IPS DF 19.7 (cell line): ENCODE measurements around the gene ENDOG.

Experiments used
- DNase-seq: peaks from one replicate; pipeline ENCODE4 v3.0.0-alpha.2; 2013; ENCODE audit warnings: low read depth, low spot score

ENDOG gene

DNA sequence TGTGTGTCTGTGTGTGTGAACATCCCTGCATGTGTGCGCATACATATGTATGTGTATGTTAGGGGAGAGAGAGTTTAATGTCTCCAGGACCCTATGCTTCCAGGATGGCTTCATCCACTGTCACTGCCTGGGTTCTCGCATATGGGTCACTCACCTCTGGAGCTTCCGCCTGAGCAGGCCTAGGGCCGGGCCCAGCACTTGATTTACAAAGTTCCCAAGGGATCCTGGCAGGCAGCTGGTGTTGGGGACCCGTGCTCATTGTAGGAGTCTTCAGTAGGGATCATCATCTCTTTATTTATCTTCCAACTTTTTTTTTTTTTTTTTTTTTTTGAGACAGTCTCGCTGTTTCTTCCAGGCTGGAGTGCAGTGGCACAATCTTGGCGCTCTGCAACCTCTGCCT lies 18.2 kb upstream of the ENDOG start:
- DNase-seq = no peak

DNA sequence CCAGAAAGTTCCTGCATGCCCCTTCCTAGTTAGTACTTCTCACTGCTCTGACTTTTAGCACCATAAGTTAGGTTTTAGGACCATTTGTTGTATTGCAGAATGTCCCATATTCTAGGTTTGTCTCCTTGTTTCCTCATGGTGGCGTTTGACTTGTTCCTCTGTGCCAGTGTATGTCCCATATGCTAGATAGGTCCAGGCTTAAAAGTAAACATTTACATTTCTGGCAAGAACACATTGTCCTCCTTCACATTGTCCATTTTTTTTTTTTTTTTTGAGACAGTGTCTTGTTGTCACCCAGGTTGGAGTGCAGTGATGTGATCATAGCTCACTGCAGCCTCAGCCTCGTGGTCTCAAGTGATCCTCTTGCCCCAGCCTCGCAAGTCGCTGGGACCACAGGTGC lies 15.8 kb upstream of the ENDOG start:
- no peak for DNase-seq

DNA sequence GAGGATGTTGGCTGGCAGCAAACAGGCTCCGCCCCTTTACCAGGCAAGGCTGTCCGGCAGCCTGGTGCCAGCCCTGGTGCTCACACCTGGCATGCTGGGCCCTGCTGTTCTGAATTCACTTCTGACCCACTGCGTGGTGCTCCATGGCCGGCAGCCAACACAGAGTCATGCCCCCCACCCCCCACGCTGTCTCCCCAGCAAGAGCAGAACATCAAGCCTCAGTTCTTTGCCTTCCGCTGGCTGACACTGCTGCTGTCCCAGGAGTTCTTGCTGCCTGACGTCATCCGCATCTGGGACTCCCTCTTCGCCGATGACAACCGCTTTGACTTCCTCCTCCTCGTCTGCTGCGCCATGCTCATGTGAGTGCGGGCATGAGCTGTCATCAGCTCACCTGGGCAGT lies 12.6 kb upstream of the ENDOG start:
- no peak for DNase-seq

DNA sequence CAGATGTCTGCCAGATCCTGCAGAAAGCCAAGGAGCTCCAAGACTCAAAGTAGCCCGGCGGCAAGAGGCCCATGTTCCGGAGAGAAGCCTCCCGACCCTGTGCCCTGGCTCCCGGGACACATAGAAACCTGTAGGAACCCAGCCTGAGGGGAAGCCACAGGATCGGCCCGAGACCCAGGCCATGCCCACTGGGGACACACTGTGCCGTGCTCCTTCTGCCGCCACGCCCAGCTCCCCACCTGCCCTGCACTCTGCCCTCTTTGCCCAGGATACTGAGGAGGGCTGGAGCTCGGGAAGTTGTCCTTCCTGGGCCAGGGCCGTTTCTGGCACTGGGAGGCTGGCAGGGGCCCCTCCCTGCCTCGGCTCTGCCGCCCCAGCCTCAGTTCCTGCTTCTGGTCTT lies 10.5 kb upstream of the ENDOG start:
- no peak for DNase-seq

DNA sequence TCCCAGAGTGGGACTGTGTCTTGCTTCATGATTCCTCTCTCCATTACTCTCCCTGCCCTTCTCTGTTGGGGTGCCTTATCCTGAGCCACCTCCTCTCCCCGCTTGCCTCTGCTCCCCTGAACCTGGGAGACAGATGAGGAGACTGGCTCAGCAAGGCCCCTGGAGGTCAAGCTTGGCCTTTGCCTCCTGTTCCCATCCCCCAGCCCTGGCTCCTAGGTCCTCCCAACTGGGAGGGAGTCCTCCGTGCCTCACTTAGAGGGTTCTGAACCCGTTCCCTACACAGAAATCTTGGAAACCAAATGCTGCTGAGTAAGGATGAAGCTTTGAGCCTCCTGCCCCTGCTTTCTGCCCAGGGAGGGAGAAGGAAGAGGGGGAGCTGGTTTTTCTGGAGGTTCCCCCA lies 9.8 kb upstream of the ENDOG start:
- DNase-seq = no peak

DNA sequence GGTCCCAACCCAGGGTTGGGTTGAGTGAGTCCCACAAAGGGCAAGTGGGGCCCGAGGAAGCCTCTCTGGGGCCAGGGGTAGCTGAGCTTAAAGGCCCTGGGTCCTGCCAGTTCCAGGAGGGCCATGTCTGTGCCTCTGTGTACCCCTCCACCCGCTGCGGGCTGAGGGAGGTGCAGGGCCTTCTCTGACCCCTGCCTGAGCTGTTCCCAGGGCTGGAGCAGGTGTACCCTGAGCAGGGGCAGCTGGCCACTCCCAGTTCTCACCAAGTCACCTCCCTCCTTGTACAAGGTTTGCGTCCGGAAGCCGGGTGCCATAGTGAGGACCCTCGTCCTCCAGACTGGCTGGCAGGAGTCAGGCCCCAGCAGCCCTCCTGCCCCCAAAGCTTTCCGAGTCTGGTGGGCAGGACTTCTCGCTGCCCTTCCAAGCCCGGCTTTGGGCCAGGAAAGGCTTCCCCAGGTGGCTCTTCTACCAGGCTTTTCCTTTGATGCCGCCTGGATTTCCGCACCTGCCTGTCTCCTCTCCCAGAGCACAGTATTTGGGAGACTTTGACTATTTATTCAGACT lies 9.2 kb upstream of the ENDOG start:
- DNase-seq = no peak

DNA sequence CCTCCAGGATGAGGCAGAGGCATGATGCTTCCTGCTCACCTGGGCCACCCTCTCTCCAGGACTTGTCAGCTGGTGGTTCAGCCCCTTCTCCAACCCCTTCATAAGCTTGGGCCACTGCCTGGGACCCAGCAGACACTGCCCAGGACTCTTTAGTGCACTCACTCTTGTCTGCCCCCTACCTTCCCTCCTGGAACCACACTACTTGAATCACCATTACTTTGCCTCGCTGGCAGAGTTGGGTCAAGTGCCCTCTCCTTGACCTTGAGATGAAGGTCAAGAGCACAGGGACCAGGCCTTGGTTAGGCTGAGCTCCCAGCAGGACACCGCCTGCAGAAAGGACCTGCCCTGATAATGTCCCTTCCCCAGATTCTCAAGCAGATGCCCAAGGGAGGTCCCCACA lies 8.5 kb upstream of the ENDOG start:
- DNase-seq = no peak

DNA sequence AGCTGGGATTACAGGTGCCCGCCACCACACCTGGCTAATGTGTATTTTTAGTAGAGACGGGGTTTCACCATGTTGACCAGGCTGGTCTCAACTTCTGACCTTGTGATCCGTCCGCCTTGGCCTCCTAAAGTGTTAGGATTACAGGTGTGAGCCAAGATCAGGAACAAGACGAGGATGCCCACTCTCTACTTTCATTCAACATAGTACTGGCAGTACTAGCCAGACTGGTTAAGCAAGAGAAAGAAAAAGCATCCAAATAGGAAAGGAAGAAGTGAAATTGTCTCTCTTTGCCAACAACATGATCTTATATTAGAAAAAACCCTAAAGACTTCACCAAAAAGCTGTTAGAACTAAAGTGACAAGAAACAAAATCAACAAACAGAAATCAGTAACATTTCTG lies 7.4 kb upstream of the ENDOG start:
- no peak for DNase-seq

DNA sequence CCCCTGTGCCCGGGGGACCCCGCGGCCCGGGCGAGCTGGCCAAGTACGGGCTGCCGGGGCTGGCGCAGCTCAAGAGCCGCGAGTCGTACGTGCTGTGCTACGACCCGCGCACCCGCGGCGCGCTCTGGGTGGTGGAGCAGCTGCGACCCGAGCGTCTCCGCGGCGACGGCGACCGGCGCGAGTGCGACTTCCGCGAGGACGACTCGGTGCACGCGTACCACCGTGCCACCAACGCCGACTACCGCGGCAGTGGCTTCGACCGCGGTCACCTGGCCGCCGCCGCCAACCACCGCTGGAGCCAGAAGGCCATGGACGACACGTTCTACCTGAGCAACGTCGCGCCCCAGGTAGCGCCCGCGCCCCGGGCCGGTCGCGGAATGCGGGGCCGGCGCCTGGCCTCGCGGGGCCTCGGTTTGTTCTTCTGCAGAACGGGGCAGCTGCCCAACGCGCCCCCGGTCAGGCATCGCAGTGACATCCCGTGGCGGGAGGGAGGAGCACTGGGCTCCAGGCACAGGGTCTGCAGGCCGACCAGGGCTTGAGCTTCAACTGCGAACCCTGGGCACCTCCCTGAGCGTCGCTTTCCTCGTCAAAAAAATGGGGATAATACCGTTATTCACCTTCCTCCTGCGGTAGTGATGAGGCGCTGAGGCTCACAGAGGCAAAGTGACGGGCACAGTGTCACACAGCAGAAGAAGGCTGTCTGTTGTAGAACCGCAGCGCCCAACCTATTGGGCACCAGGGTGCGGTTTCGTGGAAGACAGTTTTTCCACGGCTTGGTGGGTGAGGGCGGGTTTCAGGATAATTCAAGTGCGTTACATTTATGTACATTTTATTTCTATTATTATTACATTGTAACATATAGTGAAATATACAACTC lies 777 bp downstream of the ENDOG start:
- DNase-seq = no peak

DNA sequence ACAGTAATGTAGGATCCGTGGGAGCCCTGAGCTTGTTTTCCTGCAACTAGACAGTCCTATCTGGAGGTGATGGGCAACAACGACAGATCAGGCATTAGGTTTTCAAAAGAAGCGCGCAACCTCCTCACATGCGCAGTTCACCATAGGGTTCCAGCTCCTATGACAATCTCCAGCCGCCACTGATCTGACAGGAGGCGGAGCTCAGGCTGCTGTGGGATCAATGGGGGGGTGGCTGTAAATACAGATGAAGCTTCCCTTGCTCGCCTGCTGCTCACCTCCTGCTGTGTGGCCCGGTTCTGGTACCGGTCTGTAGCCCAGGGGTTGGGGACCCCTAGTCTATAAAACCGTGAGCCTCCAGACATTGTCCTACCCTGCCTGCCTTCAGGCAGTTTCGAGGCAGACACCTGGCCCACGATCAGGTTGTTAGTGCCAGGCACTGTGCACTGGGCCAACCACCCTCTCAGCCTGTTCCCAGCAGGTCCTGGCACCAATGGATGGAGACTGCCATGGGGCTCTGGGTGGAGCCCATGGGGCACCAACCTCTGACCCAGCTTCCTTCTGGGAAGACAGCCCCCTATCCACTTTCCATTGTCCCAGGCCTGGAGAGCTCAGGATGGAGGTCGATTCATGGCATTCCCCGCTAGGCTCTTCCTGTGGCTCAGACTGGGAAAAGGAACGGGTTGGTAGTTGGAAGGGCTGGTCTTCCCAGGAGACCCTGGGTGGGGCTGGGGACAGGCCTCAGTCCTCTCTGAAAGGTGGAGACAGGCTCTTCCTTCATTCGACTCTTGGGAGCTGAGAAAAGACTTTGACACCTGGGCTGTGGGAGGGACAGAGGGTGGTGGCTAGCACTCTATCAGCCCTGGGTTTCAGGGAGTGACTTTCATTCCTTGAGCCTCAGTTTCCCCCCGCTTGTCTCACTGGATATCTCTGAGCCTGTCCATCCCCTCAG lies 1.7 kb downstream of the ENDOG start:
- DNase-seq = no peak

DNA sequence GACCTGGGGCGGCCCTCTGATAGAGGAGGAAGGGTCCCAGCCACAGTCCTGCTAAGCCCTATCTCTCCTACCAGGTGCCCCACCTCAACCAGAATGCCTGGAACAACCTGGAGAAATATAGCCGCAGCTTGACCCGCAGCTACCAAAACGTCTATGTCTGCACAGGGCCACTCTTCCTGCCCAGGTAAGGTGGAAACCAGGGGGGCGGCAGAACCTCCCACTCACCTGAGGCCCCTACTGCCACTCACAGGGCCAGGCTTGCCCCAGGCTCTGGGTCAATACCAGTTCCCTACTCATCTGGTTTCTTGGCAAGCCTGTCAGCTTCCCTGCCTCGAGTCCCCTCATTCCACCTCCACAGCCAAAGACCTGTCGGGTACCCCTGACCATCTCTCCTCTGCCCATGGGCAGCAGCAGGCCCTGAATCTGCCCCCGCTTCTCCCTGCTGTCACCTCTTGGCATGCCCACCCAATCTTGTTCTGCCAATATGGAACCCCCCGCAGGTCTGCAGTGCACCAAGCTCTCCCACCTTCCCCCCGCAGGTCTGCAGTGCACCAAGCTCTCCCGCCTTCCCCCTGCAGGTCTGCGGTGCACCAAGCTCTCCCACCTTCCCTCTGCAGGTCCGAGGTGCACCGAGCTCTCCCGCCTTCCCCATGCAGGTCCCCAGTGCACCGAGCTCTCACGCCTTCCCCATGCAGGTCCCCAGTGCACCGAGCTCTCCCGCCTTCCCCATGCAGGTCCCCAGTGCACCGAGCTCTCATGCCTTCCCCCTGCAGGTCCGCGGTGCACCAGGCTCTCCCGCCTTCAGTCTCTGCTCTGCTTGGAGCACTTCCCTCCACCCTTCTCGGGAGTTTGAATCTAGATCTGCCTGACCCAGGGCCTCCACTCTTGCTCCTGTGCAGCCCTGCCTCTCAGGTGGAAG lies 2.6 kb downstream of the ENDOG start:
- DNase-seq = no peak

DNA sequence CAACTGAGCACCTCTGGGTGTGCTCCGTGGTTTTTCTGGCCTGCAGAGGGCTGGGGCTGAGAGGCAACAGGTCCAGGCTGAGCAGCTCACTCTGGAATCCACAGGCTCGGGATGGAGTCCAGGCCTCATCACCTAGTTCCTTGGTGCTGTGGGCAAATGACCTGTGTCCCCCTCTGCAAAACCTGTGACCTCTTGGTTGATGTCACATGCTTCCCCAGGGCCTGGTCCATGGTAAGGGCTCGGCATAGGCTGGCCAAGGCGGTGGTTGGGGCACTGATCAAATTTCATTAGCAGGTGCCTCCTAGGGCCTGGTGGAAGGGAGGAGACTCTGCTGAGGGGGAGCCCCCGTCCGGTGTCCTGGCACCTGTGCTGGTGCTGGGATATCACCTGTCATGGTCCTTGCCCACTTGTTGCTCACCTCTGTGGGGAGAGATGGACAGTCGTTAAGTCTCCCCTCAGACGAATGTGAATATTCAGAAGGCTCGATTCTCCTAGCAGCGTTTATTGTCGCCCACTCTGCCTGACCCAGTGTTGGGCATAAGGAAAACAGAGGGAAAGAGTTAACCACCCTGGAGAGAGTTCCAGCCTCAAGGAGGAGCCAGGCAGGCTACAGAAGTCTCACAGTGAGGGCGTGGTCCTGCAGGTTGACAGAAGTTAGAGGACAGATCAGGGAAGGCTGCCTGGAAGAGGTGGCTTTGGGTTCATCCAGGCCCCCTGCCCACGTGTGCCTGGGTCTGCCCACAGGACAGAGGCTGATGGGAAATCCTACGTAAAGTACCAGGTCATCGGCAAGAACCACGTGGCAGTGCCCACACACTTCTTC lies 3.5 kb downstream of the ENDOG start:
- DNase-seq = no peak

DNA sequence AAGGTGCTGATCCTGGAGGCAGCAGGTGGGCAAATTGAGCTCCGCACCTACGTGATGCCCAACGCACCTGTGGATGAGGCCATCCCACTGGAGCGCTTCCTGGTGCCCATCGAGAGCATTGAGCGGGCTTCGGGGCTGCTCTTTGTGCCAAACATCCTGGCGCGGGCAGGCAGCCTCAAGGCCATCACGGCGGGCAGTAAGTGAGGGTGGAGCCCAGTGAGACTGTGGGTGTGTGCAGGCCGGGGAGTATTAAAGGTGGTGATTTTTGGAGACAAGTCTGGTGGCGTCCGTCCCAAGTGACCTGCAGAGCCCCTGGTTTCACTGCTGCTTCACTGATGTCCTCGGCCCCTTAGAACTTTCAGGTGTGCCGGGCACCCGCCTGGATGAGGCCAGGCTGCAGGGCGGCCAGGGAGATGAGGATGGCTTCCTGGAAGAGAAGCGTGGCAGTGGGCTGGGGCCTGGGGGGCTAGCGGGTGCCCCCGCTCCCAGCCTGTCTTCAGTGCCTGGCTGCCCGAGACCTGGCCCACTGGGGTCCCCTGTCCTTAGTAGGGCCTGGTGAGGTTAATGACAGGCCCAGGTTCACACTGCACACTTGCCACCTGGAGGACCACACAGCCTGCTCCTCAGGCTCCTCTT lies 4.2 kb downstream of the ENDOG start:
- no peak for DNase-seq

DNA sequence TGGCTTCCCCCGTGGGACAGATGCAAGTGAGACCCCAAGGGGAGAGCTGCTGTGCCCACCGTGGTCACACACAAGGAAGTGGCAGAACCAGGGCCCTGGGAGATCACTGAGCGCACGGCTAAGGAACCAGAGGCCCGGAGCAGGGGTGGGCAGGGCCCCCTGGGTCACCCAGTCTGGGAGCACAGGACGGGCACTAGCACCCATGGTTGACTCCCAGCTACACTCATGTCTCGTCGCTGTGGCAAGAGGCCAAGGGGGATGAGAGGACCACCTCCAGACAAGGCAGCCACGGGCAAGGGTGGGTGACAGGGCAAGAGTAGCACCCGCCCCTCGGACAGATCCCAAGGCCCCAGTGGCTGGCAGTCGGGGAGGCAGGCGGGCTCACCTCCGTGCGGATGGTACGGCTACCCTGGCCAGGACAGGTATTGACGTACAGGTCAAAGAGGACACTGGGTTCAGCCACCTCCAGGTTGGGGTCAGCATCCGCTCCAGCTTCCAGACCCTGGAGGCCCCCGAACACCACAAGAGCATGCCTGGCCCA lies 5.1 kb downstream of the ENDOG start:
- no peak for DNase-seq

DNA sequence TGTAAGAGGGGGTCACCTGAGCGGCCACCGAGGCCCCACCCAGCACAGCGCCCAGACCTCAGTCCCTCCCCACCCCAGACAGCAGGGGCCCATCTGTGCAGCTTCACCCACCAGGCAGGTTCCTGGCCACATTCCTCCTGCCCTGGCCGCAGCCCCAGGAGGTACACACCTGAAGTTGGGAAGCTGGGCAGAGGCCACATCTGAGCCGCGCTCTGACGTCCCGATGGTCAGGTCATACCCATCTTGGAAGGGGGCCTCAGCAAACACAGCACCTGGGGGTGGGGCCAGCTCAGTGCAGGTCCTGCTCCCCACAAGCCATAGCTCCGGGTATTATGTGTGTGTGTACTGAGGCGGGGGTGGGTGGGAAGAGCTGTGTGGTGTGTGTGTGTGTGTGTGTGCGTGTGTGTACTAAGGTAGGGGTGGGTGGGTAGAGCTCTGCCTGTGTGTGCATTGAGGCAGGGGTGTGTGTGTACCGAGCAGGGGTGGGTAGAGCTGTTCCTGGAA lies 5.7 kb downstream of the ENDOG start:
- DNase-seq = no peak

DNA sequence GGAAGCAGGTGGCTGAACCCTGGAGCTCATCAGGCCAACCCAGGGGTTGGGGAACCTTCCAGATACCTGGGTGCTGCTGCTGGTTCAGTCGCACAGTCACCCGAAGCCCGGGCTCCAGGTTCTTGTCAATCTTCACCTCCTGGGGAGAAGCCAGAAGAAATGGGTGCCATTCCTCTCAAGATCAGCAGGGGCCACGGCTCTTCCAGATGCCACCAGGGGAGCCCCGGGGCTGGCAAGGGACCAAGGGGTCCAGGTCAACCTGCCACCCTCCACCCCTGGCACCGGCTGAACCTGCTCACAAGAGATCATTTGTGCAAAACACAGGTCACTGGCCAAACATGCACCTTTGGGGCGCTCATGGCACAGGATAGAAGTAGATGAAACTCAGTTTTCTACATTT lies 6.6 kb downstream of the ENDOG start:
- no peak for DNase-seq

DNA sequence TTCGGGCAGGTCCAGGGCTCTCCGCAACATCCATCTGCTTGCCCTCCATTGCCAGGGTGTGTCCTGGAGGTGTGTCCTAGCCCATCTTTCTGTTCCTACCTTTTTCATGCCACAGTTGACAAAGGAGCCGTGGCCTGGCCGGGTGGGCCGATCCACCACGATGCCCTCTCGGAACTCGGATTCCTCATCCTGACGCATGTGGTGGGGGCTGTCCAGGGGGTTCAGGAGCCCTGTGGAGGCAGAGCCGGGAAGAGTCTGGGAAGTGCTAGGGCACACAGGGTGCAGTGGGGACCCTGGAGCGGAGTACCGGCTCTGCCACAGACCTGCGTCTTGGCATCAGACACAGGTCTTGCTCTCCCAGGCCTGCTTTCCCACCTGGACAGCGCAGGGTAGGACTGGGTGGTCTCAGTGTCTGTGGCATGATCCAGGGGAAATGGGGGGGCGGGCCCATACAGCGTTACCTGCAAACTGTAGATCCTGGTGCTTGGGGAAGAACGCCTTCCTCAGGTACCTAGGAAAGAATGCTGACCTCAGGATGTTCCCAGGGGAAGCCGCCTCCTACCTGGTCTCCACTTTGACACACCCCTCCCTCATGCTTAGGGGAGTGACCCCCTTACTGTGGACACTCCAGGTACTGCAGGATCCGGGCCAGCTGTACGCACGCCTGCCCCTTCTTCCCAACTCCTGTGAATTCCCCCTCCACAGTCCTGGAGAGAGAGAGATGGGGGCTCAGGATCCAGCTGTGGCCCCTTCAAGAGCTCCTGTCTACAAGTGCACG lies 7.8 kb downstream of the ENDOG start:
- DNase-seq = no peak

DNA sequence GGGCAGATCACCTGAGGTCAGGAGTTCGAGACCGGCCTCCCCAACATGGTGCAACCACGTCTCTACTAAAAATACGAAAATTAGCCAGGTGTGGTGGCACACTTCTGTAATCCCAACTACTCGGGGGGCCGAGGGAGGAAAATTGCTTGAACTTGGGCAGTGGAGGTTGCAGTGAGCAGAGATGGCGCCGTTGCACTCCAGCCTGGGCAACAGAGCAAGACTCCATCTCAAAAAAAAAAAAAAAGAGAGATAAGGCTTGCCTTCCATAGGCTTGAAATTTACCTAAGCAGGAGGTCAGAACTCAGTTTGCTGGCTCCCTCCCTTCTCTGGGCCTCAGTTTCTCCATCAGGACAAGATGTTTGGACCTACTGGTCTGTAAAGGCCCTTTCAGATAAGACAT lies 10.0 kb downstream of the ENDOG start:
- DNase-seq = no peak
